Stomach (tissue), 4 donors: Measurements from ENCODE around the gene PRR33.

Experiments used
- EP300 ChIP-seq: sonication (generic); formaldehyde crosslinking; IDR thresholded peaks from one replicate; pipeline ENCODE4 v1.6.1; 2017; ENCODE audit warnings: antibody characterized with exemption
- POLR2A ChIP-seq, 4 donors: fragments of 450-650 bp; IDR thresholded peaks; one replicate each; pipeline ENCODE4 v1.6.1; 2016; ENCODE audit warnings: antibody characterized with exemption in 4 of 4, control low read depth in 2 of 4, mild to moderate bottlenecking in 1 of 4, moderate library complexity in 1 of 4
- POLR2AphosphoS5 ChIP-seq, 3 donors: sonication (generic); formaldehyde crosslinking; IDR thresholded peaks; one replicate each; pipeline ENCODE4 v1.6.1; 2016; ENCODE audit warnings: antibody characterized with exemption in 3 of 3
- TF ChIP-seq, protein P1 (sequence below), 7 experiments: fragments of 450-650 bp in 4 of 7; fragments of 200-600 bp in 3 of 7; sonication (generic) in 3 of 7; IDR thresholded peaks; one replicate each; pipeline ENCODE4 v1.5.1; 2016 to 2019; ENCODE audit warnings: antibody characterized with exemption in 7 of 7, control low read depth in 2 of 7, mild to moderate bottlenecking in 1 of 7

GRCh38 chr11:1896468-1896867, 4.8 kb upstream of the PRR33 start:
- TF ChIP-seq POLR2A (IDR thresholded peaks at IDR 0.05) (no peak), POLR2AphosphoS5 (IDR thresholded peaks at IDR 0.05) (no peak), EP300 (no peak)
- TF ChIP-seq, protein P1, sequence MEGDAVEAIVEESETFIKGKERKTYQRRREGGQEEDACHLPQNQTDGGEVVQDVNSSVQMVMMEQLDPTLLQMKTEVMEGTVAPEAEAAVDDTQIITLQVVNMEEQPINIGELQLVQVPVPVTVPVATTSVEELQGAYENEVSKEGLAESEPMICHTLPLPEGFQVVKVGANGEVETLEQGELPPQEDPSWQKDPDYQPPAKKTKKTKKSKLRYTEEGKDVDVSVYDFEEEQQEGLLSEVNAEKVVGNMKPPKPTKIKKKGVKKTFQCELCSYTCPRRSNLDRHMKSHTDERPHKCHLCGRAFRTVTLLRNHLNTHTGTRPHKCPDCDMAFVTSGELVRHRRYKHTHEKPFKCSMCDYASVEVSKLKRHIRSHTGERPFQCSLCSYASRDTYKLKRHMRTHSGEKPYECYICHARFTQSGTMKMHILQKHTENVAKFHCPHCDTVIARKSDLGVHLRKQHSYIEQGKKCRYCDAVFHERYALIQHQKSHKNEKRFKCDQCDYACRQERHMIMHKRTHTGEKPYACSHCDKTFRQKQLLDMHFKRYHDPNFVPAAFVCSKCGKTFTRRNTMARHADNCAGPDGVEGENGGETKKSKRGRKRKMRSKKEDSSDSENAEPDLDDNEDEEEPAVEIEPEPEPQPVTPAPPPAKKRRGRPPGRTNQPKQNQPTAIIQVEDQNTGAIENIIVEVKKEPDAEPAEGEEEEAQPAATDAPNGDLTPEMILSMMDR (IDR thresholded peaks at IDR 0.05): no peak
